Subcutaneous abdominal adipose tissue (tissue), 5 donors: ENCODE results near the gene CSNK1A1.
A peak's percentile ranks its signal among the peaks of the same experiment; 100 is the strongest.
"Not testable (repeated sequence)": the region's sequence is repeated elsewhere in the genome, so short reads cannot be mapped to it uniquely, and the experiment has no call there.

ENCODE experiments used
- H3K27ac ChIP-seq: one replicate; pipeline ENCODE4 v1.7.0; 2013; ENCODE audit warnings: low read depth, mild to moderate bottlenecking, inconsistent platforms, low read length, moderate library complexity
- H3K27me3 ChIP-seq, 5 donors: one replicate each; pipeline ENCODE4 v1.7.0; 2013; ENCODE audit warnings: low read length in 5 of 5, inconsistent platforms in 1 of 5; ENCODE audit not compliant: control insufficient read depth in 5 of 5, insufficient read depth in 4 of 5
- H3K36me3 ChIP-seq, 5 donors: one replicate each; pipeline ENCODE4 v1.7.0; 2013; ENCODE audit warnings: low read length in 5 of 5; ENCODE audit not compliant: control insufficient read depth in 5 of 5, insufficient read depth in 5 of 5
- H3K4me1 ChIP-seq, 5 donors: one replicate each; pipeline ENCODE4 v1.7.0; 2013; ENCODE audit warnings: low read length in 5 of 5, mild to moderate bottlenecking in 3 of 5, moderate library complexity in 1 of 5; ENCODE audit not compliant: control insufficient read depth in 5 of 5, insufficient read depth in 5 of 5
- H3K4me3 ChIP-seq, 5 donors: one replicate each; pipeline ENCODE4 v1.7.0; 2013; ENCODE audit warnings: low read length in 5 of 5, low read depth in 1 of 5
- H3K9ac ChIP-seq, 5 donors: one replicate each; pipeline ENCODE4 v1.7.0; 2013; ENCODE audit warnings: low read length in 5 of 5, mild to moderate bottlenecking in 4 of 5, moderate library complexity in 3 of 5
- H3K9me3 ChIP-seq, 5 donors: one replicate each; pipeline ENCODE4 v1.7.0; 2013; ENCODE audit warnings: low read length in 5 of 5; ENCODE audit not compliant: control insufficient read depth in 5 of 5
- donor health status: healthy.
- donor health status: healthy.
- donor health status: healthy.
- donor health status: healthy.
- donor health status: healthy.

Gene CSNK1A1

GRCh38 chr5:149540089-149540488, 11.2 kb downstream of the CSNK1A1 start:
- no peaks in the 10 kb centered on the region for H3K27me3 ChIP-seq
- H3K36me3 ChIP-seq = peaks cover 4 to 35% (median 19%) of the 10 kb centered on the region in 5 donors
- H3K9ac ChIP-seq = no peak overlapping the region
- no peaks in the 10 kb centered on the region for H3K9me3 ChIP-seq
- H3K4me1 ChIP-seq = peaks cover 6 to 40% (median 35%) of the 10 kb centered on the region in 5 donors
- no peak overlapping the region for H3K4me3 ChIP-seq
- H3K27ac ChIP-seq = peak overlapping the region; percentile 30

- peaks cover 4 to 22% (median 14%) of the 10 kb centered on the region in 5 donors for H3K36me3 ChIP-seq
- H3K4me1 ChIP-seq = peaks cover 3 to 24% (median 20%) of the 10 kb centered on the region in 5 donors
- no peak overlapping the region for H3K4me3 ChIP-seq
- no peak overlapping the region for H3K27ac ChIP-seq
- no peaks in the 10 kb centered on the region for H3K9me3 ChIP-seq
- H3K27me3 ChIP-seq = no peaks in the 10 kb centered on the region
- H3K9ac ChIP-seq = no peak overlapping the region
Observed at GRCh38 chr5:149537374-149537975, 13.8 kb downstream of the CSNK1A1 start.

- H3K4me1 ChIP-seq = peaks cover 3 to 24% (median 19%) of the 10 kb centered on the region in 5 donors
- H3K36me3 ChIP-seq = peaks cover 4 to 24% (median 14%) of the 10 kb centered on the region in 5 donors
- not testable (repeated sequence) for H3K27me3 ChIP-seq, H3K9ac ChIP-seq, H3K9me3 ChIP-seq, H3K27ac ChIP-seq, H3K4me3 ChIP-seq
Observed at GRCh38 chr5:149535787-149536186, 15.5 kb downstream of the CSNK1A1 start.

DNA sequence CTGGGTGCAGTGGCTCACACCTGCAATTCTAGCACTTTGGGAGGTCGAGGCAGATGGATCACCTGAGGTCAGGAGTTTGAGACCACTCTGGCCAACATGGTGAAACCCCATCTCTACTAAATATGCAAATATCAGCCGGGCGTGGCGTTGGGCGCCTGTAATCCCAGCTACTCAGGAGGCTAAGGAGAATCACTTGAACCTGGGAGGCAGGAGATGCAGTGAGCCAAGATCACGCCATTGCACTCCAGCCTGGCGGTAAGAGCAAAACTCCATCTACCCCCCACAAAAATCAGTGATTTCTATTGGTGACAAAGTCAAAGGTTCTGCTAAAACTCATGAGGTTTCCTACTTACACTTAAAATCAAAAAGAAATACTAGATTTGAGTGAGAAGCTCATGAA, 18.8 kb downstream of the CSNK1A1 start:
- no peak overlapping the region for H3K27ac ChIP-seq
- H3K9ac ChIP-seq = no peak overlapping the region
- H3K36me3 ChIP-seq = peaks cover 0 to 14% (median 7%) of the 10 kb centered on the region in 5 donors
- H3K9me3 ChIP-seq = no peaks in the 10 kb centered on the region
- no peak overlapping the region for H3K4me3 ChIP-seq
- no peaks in the 10 kb centered on the region for H3K27me3 ChIP-seq
- H3K4me1 ChIP-seq = peaks cover 4 to 41% (median 32%) of the 10 kb centered on the region in 5 donors

DNA sequence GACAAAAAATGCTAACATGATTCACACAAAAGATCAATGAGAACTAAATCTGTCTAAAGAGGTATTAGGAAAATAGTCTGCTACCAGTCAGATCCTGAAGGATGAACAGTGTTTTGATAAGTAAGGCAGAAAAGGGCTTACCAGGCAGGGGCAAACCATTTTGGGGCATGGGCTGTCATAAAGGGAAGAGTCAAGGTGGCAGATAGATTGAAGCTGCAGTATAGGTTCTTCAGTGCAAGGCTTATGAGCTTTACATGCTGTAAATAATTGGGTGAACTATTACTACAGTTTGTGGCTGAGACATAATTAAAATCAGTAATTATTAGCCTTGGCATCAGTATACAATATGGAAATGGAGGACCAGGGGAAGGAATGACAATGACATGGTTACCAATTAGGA, 21.8 kb downstream of the CSNK1A1 start:
- H3K4me1 ChIP-seq = peaks cover 4 to 47% (median 44%) of the 10 kb centered on the region in 5 donors
- peaks cover 0 to 5% (median 3%) of the 10 kb centered on the region in 5 donors for H3K36me3 ChIP-seq
- H3K9ac ChIP-seq = no peak overlapping the region
- H3K9me3 ChIP-seq = no peaks in the 10 kb centered on the region
- no peak overlapping the region for H3K27ac ChIP-seq
- H3K27me3 ChIP-seq = no peaks in the 10 kb centered on the region
- no peak overlapping the region for H3K4me3 ChIP-seq

GRCh38 chr5:149528281-149529060, 22.8 kb downstream of the CSNK1A1 start:
- Histone ChIP-seq H3K4me3 (no peak overlapping the region), H3K4me1 (peaks cover 4 to 47% (median 42%) of the 10 kb centered on the region in 5 donors), H3K36me3 (peaks cover 0 to 8% (median 5%) of the 10 kb centered on the region in 5 donors), H3K27ac (no peak overlapping the region), H3K9ac (no peak overlapping the region), H3K27me3 (no peaks in the 10 kb centered on the region), H3K9me3 (no peaks in the 10 kb centered on the region)

DNA sequence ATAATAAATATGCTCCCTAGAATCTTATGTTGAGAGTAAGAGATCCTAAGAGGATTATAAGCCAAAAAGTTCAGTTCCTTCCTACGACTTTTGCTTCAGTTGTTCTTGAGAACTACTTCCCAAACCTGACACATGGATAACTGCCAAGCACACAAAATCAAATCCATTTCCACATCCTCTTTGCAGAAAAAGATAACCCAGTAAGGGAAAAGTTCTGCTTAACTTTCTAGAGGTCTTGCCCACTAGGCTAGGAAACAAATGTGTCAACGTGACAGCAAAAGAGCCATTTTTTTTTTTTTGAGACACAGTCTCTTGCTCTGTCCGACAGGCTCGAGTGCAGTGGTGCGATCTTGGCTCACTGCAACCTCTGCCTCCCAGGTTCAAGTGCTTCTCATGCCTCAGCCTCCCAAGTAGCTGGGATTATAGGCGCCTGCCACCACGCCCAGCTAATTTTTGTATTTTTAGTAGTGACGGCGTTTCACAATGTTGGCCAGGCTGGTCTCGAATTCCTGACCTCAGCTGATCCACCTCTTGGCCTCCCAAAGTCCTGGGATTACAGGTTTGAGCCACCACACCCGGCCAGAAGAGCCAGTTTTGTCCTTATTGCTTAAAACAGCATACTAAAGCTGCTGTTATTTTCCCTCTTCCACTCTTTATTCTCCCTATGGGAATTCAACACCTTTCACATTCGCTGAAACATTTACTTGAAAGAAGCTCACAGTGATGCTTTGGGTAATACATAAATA, 24.2 kb downstream of the CSNK1A1 start:
- H3K4me3 ChIP-seq = peak overlapping the region in 2 of 5 donors; percentile 6 to 16
- H3K36me3 ChIP-seq = peaks cover 2 to 18% (median 8%) of the 10 kb centered on the region in 5 donors
- peak overlapping the region; percentile 17 for H3K27ac ChIP-seq
- H3K9ac ChIP-seq = no peak overlapping the region
- no peaks in the 10 kb centered on the region for H3K9me3 ChIP-seq
- peaks cover 4 to 47% (median 40%) of the 10 kb centered on the region in 5 donors for H3K4me1 ChIP-seq
- no peaks in the 10 kb centered on the region for H3K27me3 ChIP-seq

GRCh38 chr5:149521739-149522685, 29.2 kb downstream of the CSNK1A1 start:
- H3K4me1 ChIP-seq = peaks cover 0 to 43% (median 37%) of the 10 kb centered on the region in 5 donors
- no peak overlapping the region for H3K27ac ChIP-seq
- H3K27me3 ChIP-seq = no peaks in the 10 kb centered on the region
- peaks cover 2 to 22% (median 14%) of the 10 kb centered on the region in 5 donors for H3K36me3 ChIP-seq
- H3K4me3 ChIP-seq = no peak overlapping the region
- no peaks in the 10 kb centered on the region for H3K9me3 ChIP-seq
- H3K9ac ChIP-seq = no peak overlapping the region

- peaks cover 0 to 32% (median 23%) of the 10 kb centered on the region in 5 donors for H3K4me1 ChIP-seq
Observed at GRCh38 chr5:149519601-149520000, 31.6 kb downstream of the CSNK1A1 start.

More at GRCh38 chr5:149519601-149520000, 31.6 kb downstream of the CSNK1A1 start:
- H3K9ac ChIP-seq = peak overlapping the region in 1 of 5 donors; percentile 34
- H3K4me3 ChIP-seq = no peak overlapping the region
- no peaks in the 10 kb centered on the region for H3K27me3 ChIP-seq
- H3K27ac ChIP-seq = peak overlapping the region; percentile 37
- no peaks in the 10 kb centered on the region for H3K9me3 ChIP-seq
- peaks cover 2 to 22% (median 15%) of the 10 kb centered on the region in 5 donors for H3K36me3 ChIP-seq
